Measurements from ENCODE around the gene STAT3.
A peak's percentile ranks its signal among the peaks of the same experiment; 100 is the strongest.

Gene STAT3

DNA sequence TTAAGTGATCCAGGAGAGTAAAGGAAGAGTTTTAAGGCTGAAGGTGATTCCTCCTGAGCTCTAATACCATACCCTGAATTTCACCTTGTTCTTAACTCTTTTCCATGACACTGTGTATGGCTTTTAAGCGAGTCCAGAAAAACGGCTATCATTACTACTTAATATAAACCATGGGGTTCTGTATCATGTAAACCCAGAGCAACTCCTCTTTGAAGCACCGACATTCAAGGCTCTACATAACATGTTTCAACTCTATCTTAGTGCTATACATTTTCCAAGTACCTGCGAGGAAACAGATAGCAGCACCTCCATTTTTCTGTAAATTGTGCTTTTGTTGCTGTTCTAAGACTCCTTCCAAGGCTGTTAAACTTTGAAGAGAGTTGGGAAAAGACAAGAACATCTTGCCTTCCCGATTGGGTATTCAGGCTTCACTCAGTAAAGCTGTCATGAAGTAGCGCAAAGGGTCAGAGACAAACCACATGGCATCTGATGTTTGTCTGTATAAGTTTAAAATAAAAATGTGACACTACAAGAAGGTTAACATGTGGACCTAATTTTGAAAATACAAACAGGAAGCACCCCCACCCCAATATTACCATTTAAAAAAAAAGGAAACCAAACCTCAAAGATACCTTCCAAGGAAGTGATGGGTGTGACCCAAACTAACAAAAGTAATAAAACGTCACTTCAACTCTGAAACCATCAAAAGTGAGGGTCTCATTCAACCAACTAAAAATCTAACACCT is 115.9 kb downstream of the STAT3 start:
- H3K4me1 ChIP-seq (ENCODE audit: control insufficient read depth, low read length): peaks cover 65% of the 10 kb centered on the region
- no peaks in the 10 kb centered on the region for H3K9me3 ChIP-seq (ENCODE audit: control insufficient read depth, insufficient read depth, low read length)
- H3K79me2 ChIP-seq (ENCODE audit: control insufficient read depth, low read length): peaks cover 85% of the 10 kb centered on the region
- peak overlapping the region; percentile 93 for H3K4me3 ChIP-seq (ENCODE audit: low read length)
- H3K4me2 ChIP-seq (ENCODE audit: low read length): peak overlapping the region; percentile 93
- peaks cover 23% of the 10 kb centered on the region for H3K36me3 ChIP-seq (ENCODE audit: control insufficient read depth, low read length)
- no peaks in the 10 kb centered on the region for H3K27me3 ChIP-seq (ENCODE audit: control insufficient read depth, low read length)
- no peak for TF ChIP-seq CTCF (IDR thresholded peaks at IDR 0.05; ENCODE audit: low read depth, low read length, poor library complexity, severe bottlenecking)
- no peak for TF ChIP-seq EZH2phosphoT487 (IDR thresholded peaks at IDR 0.05; ENCODE audit: borderline replicate concordance, low read length)
- H3K9me2 ChIP-seq (replicated peaks; ENCODE audit: control insufficient read depth, low read length): no peaks in the 10 kb centered on the region
- H3F3A ChIP-seq (ENCODE audit: control insufficient read depth, insufficient read depth): peaks cover 8% of the 10 kb centered on the region
- H3K27ac ChIP-seq (ENCODE audit: low read depth, low read length): peak overlapping the region; percentile 29
- no peaks in the 10 kb centered on the region for H4K20me1 ChIP-seq (ENCODE audit: control insufficient read depth, insufficient read depth, low read depth, low read length)

GRCh38 chr17:42271779-42272035 is 116.5 kb downstream of the STAT3 start:
- no peaks in the 10 kb centered on the region for H3K27me3 ChIP-seq (ENCODE audit: control insufficient read depth, low read length)
- peak overlapping the region; percentile 29 for H3K27ac ChIP-seq (ENCODE audit: low read depth, low read length)
- peaks cover 5% of the 10 kb centered on the region for H3F3A ChIP-seq (ENCODE audit: control insufficient read depth, insufficient read depth)
- peak overlapping the region; percentile 93 for H3K4me3 ChIP-seq (ENCODE audit: low read length)
- H3K4me2 ChIP-seq (ENCODE audit: low read length): peak overlapping the region; percentile 93
- no peak for TF ChIP-seq CTCF (IDR thresholded peaks at IDR 0.05; ENCODE audit: low read depth, low read length, poor library complexity, severe bottlenecking)
- no peak for TF ChIP-seq EZH2phosphoT487 (IDR thresholded peaks at IDR 0.05; ENCODE audit: borderline replicate concordance, low read length)
- peaks cover 26% of the 10 kb centered on the region for H3K36me3 ChIP-seq (ENCODE audit: control insufficient read depth, low read length)
- H4K20me1 ChIP-seq (ENCODE audit: control insufficient read depth, insufficient read depth, low read depth, low read length): no peaks in the 10 kb centered on the region
- H3K9me2 ChIP-seq (replicated peaks; ENCODE audit: control insufficient read depth, low read length): no peaks in the 10 kb centered on the region
- no peaks in the 10 kb centered on the region for H3K9me3 ChIP-seq (ENCODE audit: control insufficient read depth, insufficient read depth, low read length)
- H3K4me1 ChIP-seq (ENCODE audit: control insufficient read depth, low read length): peaks cover 64% of the 10 kb centered on the region
- H3K79me2 ChIP-seq (ENCODE audit: control insufficient read depth, low read length): peaks cover 90% of the 10 kb centered on the region

DNA sequence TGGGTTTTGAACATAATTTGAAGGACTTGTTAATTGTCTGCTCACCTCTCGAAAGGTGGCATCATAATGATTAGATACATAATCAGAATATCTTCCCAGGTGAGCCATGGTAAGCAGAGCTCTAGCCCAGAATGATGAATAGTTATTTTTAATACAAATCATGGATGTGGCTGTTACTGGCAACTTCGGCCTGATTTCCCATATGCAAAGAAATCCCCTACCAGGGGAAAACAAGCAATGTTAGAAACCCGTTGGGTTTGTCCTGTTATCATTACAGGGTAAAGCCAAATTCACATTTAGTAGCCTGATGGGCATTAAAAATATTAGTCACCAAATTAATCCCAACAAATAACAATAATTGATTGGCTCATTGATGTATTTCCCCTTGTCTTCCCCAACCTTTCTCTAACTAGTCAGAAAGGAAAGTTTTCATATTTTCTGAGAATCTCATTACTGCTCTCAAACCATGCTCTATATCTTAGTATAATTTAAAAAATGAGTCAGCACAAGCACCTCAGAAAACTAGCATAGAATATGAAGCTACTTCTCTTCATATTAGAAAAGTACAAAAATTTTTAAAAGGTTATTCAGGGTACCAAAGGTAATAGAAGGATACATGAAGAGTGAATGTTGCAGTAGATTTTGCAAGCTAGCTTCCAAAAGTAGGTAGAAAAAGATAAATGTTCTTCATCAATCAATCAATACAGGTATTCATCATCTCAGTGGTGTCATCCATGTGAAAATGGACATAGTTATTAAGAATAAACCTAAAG is 117.0 kb downstream of the STAT3 start:
- H3F3A ChIP-seq (ENCODE audit: control insufficient read depth, insufficient read depth): peaks cover 5% of the 10 kb centered on the region
- TF ChIP-seq CTCF (IDR thresholded peaks at IDR 0.05; ENCODE audit: low read depth, low read length, poor library complexity, severe bottlenecking) (no peak), EZH2phosphoT487 (IDR thresholded peaks at IDR 0.05; ENCODE audit: borderline replicate concordance, low read length) (no peak)
- no peaks in the 10 kb centered on the region for H4K20me1 ChIP-seq (ENCODE audit: control insufficient read depth, insufficient read depth, low read depth, low read length)
- H3K9me3 ChIP-seq (ENCODE audit: control insufficient read depth, insufficient read depth, low read length): no peaks in the 10 kb centered on the region
- peak overlapping the region; percentile 93 for H3K4me3 ChIP-seq (ENCODE audit: low read length)
- H3K4me1 ChIP-seq (ENCODE audit: control insufficient read depth, low read length): peaks cover 64% of the 10 kb centered on the region
- H3K79me2 ChIP-seq (ENCODE audit: control insufficient read depth, low read length): peaks cover 94% of the 10 kb centered on the region
- H3K27ac ChIP-seq (ENCODE audit: low read depth, low read length): peak overlapping the region; percentile 29
- no peaks in the 10 kb centered on the region for H3K27me3 ChIP-seq (ENCODE audit: control insufficient read depth, low read length)
- peaks cover 29% of the 10 kb centered on the region for H3K36me3 ChIP-seq (ENCODE audit: control insufficient read depth, low read length)
- no peaks in the 10 kb centered on the region for H3K9me2 ChIP-seq (replicated peaks; ENCODE audit: control insufficient read depth, low read length)
- peak overlapping the region; percentile 93 for H3K4me2 ChIP-seq (ENCODE audit: low read length)

Data from DOHH2 (cell line).